Kidney (tissue), 14 donors: ENCODE data around the gene CELA2A. TPM values are rescaled to one million over a fixed set of nuclear protein-coding genes. Genes with fewer than 3 reads are reported as not detected.

Experiments
- DNase-seq, 5 donors: peaks; one replicate each; pipeline ENCODE4 v3.0.0-alpha.2; 2013 to 2020
- FAIRE-seq: peaks from 2 replicates; lab custom pipeline; 2012; peaks lifted over from hg19 to GRCh38; lab: Jason Lieb, UNC
- H3K27ac ChIP-seq, 2 donors: one replicate each; pipeline ENCODE4 v1.7.0; 2013; ENCODE audit warnings: low read depth in 2 of 2, low read length in 2 of 2, inconsistent platforms in 1 of 2
- H3K27me3 ChIP-seq: one replicate; pipeline ENCODE4 v1.7.1; 2013; ENCODE audit warnings: low read length, inconsistent platforms; ENCODE audit not compliant: control insufficient read depth, insufficient read depth
- H3K36me3 ChIP-seq, 3 donors: one replicate each; pipeline versions ENCODE4 v1.7.0 to v1.7.1; 2013; ENCODE audit warnings: low read length in 3 of 3, control low read depth in 1 of 3, inconsistent platforms in 1 of 3; ENCODE audit not compliant: insufficient read depth in 3 of 3, control insufficient read depth in 2 of 3
- H3K4me1 ChIP-seq, 3 donors: one replicate each; pipeline versions ENCODE4 v1.7.0 to v1.7.1; 2013; ENCODE audit warnings: low read length in 3 of 3, inconsistent platforms in 1 of 3, low read depth in 1 of 3; ENCODE audit not compliant: control insufficient read depth in 2 of 3, insufficient read depth in 2 of 3
- H3K4me3 ChIP-seq, 3 donors: one replicate each; pipeline versions ENCODE4 v1.7.0 to v1.8.1; 2013; ENCODE audit warnings: low read length in 3 of 3, control low read depth in 1 of 3, inconsistent platforms in 1 of 3
- H3K9ac ChIP-seq, 3 donors: one replicate each; pipeline versions ENCODE4 v1.7.0 to v1.7.1; 2013; ENCODE audit warnings: low read length in 3 of 3, control low read depth in 1 of 3, inconsistent platforms in 1 of 3
- H3K9me3 ChIP-seq, 3 donors: one replicate each; pipeline versions ENCODE4 v1.7.0 to v1.7.1; 2013; ENCODE audit warnings: low read length in 3 of 3, control low read depth in 1 of 3, inconsistent platforms in 1 of 3; ENCODE audit not compliant: control insufficient read depth in 2 of 3, insufficient read depth in 1 of 3
- intact Hi-C: fragments of 100-400 bp; cut with DNase I; formaldehyde crosslinking; loops from one replicate; pipeline ENCODE4 v1.11.1; 2022
- polyA plus RNA-seq: library from polyadenylated mRNA; stranded (reverse); fragments of 350-450 nt; fragmentation: Illumina TruSeq; extraction: RNeasy Lipid Tissue Mini Kit (QIAGEN cat#74804); gene quantifications from one replicate; pipeline ENCODE4 v1.2.3, GENCODE V29; 2014; ENCODE audit warnings: low read depth, low replicate concordance; ENCODE audit not compliant: insufficient read depth
- total RNA-seq: library from RNA; stranded (reverse); fragmentation: NEBNext Ultra II Directional; extraction: Animal tissue kit (Norgen Biotek cat#: 25700); gene quantifications from one replicate; pipeline ENCODE4 v1.2.1, GENCODE V29; 2021
- TF ChIP-seq, protein P1 (sequence below): IDR thresholded peaks from 3 replicates; pipeline ENCODE4 v1.5.1; 2012; ENCODE audit warnings: mild to moderate bottlenecking, moderate library complexity, borderline replicate concordance; ENCODE audit not compliant: insufficient read depth; ENCODE audit errors: extremely low read depth
- donor health status: control.
- donor health status: control.
- donor health status: control.
- donor health status: control.
- donor health status: control.
- donor health status: DM: yes; HTN: yes; CAD: no.
- donor health status: Normal renal cell carcinoma (clear cell type).

CELA2A gene
- total and polyA plus RNA-seq, 2 donors from 2014 or later, result not detected

GRCh38 chr1:15452866-15453571, 3.5 kb upstream of the CELA2A start:
- H3K27me3 ChIP-seq, result no peaks in the 10 kb centered on the region
- no peaks in the 10 kb centered on the region for H3K4me1 ChIP-seq
- H3K36me3 ChIP-seq, result no peaks in the 10 kb centered on the region
- no peaks in the 10 kb centered on the region for H3K9me3 ChIP-seq
- TF ChIP-seq, protein P1, sequence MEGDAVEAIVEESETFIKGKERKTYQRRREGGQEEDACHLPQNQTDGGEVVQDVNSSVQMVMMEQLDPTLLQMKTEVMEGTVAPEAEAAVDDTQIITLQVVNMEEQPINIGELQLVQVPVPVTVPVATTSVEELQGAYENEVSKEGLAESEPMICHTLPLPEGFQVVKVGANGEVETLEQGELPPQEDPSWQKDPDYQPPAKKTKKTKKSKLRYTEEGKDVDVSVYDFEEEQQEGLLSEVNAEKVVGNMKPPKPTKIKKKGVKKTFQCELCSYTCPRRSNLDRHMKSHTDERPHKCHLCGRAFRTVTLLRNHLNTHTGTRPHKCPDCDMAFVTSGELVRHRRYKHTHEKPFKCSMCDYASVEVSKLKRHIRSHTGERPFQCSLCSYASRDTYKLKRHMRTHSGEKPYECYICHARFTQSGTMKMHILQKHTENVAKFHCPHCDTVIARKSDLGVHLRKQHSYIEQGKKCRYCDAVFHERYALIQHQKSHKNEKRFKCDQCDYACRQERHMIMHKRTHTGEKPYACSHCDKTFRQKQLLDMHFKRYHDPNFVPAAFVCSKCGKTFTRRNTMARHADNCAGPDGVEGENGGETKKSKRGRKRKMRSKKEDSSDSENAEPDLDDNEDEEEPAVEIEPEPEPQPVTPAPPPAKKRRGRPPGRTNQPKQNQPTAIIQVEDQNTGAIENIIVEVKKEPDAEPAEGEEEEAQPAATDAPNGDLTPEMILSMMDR, result no peak
- intact Hi-C loops, result no loop called here
- H3K27ac ChIP-seq, result no peak overlapping the region
- FAIRE-seq, result no peak
- H3K9ac ChIP-seq, result no peak overlapping the region
- H3K4me3 ChIP-seq, result no peak overlapping the region
- peak in 1 of 5 donors; percentile 32 for DNase-seq

- H3K36me3 ChIP-seq, result no peaks in the 10 kb centered on the region
- H3K4me3 ChIP-seq, result no peak overlapping the region
- no peaks in the 10 kb centered on the region for H3K9me3 ChIP-seq
- H3K4me1 ChIP-seq, result no peaks in the 10 kb centered on the region
- TF ChIP-seq, protein P1, result no peak
- intact Hi-C loops, result no loop called here
- no peak overlapping the region for H3K27ac ChIP-seq
- no peaks in the 10 kb centered on the region for H3K27me3 ChIP-seq
- no peak for DNase-seq
- H3K9ac ChIP-seq, result no peak overlapping the region
- FAIRE-seq, result no peak
These were observed 2.8 kb upstream of the CELA2A start for GRCh38 chr1:15453734-15454133.

- intact Hi-C loops, result no loop called here
- TF ChIP-seq, protein P1, result no peak
- Histone ChIP-seq H3K27me3 (no peaks in the 10 kb centered on the region), H3K4me3 (no peak overlapping the region), H3K36me3 (no peaks in the 10 kb centered on the region), H3K9me3 (no peaks in the 10 kb centered on the region), H3K4me1 (no peaks in the 10 kb centered on the region), H3K9ac (no peak overlapping the region), H3K27ac (no peak overlapping the region)
- no peak for FAIRE-seq
- no peak for DNase-seq
These were observed 2.3 kb upstream of the CELA2A start for GRCh38 chr1:15454256-15454655.
